GM21360 (cell line): Measurements from ENCODE around the gene RNF111.
A peak's percentile ranks its signal among the peaks of the same experiment; 100 is the strongest.
"Not testable (repeated sequence)": the region's sequence is repeated elsewhere in the genome, so short reads cannot be mapped to it uniquely, and the experiment has no call there.

Experiments
- ATAC-seq: cut with Tn5 transposase; IDR thresholded peaks from one replicate; pipeline ENCODE4 v1.9.1; 2021; ENCODE audit warnings: mild to moderate bottlenecking, moderate library complexity; ENCODE audit not compliant: unreplicated experiment

RNF111 gene

DNA sequence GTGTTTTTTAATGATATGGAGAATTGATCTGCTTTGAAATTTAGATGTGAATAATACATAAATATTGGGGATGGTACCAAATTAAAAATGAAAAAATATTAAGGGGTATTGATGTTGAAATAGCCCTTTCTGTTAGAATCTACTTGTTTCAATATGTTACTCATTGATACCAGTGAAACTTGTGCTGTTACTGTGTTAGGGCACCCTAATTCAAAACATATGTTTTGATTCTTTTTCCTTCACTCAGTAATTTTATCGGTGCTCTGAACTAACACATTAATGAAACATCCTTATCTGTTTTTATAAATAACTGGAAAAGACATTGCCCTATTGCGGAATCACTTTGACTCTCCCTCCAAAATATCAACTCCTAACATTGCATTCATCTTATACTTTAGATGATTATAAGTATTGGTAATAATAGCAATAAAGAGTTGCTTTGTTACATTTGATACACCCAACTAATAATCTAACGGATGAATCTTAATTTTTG is 65.5 kb downstream of the RNF111 start:
- no peak for ATAC-seq

DNA sequence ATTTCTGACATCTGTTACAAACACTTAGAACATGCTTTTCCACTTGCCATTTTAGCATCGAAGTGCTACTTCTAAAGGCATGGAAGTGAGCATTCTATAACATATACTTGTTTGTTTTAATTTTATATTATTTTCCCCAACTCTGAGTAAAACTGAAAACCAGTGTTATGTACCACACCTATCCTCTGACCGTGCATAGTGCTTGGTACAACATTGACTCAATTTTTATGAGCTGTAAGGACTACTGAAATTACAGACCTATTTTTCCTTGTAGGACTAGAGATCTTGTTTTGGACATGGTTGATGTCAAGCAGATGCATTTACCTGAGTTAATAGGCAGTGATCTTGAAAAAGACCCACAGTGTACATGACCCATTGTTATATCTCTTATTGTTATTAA is 66.0 kb downstream of the RNF111 start:
- ATAC-seq = no peak

DNA sequence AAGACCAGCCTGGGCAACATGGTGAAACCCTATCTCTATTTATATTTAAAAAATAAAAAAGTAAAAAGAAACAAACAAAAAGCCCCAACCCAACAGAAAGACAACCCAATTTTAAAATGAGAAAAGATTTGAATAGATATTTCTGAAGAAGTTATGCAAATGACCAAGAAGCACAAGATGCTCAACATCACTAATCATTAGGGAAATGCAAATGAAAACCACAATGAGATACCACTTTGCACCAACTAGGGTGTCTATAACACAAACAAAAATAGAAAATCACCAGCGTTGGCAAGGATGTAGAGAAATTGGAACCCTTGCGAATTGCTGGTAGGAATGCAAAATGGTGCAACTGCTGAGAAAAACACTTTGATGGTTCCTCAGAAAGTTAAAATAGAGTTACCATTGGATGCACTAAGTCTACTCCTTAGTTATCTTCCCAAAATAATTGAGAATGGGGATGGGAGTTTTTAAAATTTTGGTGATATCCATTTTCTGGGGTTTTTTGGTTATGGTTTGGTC is 71.7 kb downstream of the RNF111 start:
- ATAC-seq = no peak

DNA sequence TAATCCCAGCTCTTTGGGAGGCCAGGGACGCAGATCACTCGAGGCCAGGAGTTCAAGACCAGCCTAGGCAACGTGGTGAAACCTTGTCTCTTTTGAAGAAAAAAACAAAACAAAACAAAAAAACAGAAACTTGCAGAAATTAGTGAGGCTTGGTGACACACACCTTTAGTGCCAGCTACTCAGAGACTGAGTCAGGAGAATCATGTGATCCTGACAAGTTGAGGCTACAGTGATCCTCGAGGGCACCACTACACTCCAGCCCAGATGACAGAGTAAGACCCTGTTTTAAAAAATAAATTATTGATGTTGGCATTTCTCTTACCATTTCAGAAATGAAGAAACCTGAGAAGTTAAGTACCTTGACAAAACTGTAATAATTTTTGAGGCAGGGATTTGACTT is 72.9 kb downstream of the RNF111 start:
- no peak for ATAC-seq

DNA sequence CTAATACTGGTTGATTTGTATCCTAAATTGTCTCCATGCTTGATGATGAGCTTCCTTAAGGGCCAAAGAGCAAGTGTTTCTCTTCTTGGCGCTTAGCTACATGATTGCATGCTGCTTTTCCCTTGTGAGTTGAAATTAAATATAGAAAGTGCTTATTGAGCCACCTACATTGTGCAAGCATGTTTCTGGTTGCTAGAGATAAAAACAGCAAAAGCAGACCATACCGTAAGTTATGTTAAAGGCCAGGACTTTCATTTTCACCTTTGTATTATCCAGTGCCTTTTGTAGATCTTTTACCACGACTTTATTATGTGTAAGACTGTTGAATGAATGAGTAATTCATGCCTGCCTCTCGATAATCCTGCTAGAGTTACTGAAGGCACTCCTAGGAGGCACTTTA is 75.6 kb downstream of the RNF111 start:
- no peak for ATAC-seq

DNA sequence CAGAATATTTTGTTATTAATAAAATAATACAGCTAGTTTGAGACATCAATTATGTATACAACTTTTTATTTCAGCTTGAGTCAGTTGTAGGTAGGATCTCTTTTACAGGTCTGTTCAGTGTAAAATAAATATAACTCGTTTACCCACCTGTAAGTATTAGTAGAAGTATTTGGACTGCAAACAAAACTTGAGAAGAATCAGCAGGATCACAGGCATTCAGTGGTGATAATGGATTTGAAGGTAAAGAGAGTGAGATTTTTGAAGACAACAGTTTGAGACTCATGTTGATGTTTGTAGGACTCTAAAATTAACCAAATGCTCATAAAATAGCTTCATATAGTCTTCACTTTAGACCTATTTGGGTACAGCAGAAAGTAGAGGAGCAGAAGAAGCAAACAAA is 82.0 kb downstream of the RNF111 start:
- ATAC-seq = no peak

DNA sequence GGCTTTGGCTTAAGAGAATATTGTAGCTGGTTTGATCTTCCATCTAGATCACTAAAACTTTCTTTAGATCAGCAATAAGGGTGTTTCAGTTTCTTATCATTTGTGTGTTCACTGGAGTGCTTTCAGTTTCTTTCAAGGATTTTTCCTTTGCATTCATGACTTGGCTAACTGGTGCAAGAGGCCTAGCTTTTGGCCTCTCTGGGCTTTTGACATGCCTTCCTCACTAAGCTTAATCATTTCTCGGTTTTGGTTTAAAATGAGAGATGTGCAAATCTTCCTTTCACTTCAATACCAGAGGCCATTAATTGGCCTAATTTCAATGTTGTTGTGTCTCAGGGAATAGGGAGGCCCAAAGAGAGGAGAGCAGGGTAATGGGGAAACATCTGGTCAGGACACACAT is 87.1 kb downstream of the RNF111 start:
- no peak for ATAC-seq

DNA sequence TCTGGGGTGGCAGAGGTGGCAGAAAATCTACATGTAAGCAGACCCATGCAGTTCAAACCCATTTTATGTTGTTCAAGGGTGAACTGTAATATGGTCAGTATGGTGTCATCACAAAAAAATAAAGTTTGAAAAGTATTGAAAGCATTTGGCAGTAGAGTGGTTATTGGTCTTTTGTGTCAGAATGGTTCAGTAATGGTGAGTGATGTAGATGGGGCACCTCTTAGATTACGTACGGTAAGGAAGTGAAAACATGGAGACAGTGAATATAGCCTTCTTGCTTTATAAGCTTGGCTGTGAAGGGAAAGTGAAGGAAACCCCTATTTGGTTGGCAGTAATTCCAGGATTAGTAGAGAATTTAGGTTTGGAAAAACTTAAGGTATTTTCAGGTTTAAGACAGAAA is 100.3 kb downstream of the RNF111 start:
- ATAC-seq = no peak

DNA sequence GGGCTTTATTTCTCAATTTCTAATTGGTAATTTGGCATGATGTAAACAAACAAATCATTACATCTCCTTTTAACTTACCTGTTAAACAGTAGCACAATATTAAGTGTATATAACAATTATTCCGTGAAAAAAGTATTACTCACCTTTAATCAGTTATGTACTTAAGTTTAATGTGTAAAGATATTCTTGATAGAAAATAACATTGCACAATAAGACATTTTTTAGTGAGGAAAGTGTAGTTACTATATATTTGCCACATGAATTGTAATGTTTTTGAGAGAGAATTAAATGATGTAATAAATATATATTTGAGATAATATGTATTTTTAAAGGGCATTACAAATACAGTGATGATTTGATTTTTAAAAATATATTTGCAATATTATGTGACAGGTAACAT is 106.6 kb downstream of the RNF111 start:
- no peak for ATAC-seq

DNA sequence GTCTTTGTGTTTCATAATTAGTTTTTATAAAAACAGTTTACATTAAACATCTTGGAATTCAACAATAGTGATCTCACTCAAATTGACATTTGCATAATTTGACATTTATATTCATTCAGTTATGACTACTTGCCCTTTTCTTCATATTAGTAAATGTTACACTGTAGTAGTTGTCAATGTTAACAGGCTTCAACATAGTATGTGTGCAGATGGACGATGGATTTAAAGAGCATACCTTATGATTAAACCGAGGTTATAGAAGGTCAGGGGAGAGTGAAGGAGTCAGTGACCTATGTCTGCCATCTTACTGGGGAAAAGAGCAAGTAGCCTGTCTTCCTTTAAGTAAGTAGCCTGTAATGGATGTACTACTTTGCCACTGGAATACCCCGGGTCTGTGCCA is 109.0 kb downstream of the RNF111 start:
- no peak for ATAC-seq

DNA sequence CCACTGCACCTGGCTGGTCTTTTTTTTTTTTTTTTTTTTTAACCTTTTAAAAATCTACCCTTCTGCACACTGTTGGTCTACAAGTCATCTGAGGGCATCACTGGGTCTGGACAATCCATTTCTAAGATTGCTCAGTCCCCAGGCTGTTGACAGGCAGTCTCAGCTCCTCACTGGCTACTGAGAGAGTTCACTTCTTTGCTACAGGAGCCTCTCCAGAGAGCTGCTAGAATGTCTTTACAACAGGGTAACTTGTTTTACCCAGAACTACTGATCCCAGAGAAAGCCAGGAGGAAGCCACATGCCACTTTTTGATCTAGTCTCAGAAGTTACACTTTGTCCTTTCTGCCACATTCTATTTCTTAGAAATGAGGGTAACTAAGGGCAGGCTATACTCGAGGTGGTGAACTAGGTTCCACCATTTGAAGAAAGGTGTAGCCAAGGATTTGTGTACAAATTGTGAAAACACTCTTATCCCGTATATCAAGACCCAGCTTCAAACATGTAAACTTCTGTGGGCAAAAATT is 111.8 kb downstream of the RNF111 start:
- ATAC-seq = no peak

DNA sequence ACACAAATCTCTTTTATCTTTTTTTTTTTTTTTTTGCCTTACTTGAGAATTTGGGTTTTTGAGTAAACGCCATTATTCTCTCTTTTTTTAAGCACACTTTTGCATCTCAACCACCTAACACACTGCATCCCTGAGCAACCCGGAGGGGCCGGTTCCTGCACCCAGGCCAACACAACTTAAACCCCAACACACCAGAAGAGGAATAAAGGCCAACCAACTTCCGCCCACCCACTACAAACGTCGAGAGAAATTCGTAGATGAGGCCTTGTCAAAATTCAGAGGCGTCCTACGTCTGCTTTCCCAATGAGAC is 117.1 kb downstream of the RNF111 start:
- ATAC-seq = no peak

DNA sequence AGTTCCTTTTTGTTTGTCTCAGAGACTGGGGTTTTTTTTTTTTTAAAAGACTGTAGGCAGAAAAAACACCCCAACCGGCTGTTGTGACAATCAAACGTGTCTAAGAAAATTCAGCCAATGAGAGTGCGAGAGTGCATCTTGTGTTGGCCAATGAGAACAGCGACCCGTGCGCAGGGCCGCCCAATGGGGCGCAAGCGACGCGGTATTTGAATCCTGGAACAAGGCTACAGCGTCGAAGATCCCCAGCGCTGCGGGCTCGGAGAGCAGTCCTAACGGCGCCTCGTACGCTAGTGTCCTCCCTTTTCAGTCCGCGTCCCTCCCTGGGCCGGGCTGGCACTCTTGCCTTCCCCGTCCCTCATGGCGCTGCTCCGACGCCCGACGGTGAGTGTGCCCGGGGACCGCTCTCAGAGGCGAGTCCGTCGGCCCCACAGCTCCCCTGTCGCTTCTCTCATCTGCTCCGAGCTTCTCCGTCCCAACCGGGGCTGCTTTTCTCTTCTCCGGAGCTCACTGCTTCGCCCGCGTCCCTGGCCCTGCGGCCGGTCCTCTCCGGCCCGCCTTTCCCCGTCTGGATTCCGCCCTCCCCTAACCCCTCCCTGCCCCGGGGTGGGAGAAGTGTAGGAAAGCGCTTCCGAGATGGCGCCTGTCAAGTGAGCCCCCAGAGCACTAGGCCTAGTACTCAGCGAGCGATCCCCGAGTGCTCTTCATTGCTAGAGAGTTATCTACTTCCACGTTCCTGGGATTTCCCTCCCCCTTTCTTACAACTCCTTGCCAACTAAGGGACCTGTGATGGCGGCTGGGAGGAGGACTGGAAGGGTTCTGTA is 117.7 kb downstream of the RNF111 start, which contains the start of gene CCNB2:
TSS of gene CCNB2 (plus strand) at position 235 of the 821 bp plus-strand sequence. CDS start at position 358, 123 bp downstream.
- peak; percentile 92 for ATAC-seq

DNA sequence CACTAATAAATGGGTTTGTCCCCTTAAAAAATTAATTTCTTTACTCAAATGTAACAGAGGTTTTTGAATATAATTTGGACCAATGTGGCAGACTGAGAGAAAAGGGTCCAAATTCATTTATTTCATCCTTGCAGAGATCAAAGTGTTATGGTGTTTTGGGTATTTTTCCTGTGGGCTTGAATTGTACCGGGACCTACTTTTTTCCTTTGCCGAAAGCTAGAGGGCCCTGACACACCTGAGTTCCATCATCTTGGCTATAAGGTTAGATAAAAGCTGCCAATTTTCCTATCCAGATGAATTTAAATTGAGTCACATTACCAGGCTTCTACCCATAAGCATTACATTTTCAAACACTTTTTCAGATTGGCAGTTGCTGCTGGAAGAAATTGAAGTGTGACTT is 118.4 kb downstream of the RNF111 start:
- no peak for ATAC-seq

DNA sequence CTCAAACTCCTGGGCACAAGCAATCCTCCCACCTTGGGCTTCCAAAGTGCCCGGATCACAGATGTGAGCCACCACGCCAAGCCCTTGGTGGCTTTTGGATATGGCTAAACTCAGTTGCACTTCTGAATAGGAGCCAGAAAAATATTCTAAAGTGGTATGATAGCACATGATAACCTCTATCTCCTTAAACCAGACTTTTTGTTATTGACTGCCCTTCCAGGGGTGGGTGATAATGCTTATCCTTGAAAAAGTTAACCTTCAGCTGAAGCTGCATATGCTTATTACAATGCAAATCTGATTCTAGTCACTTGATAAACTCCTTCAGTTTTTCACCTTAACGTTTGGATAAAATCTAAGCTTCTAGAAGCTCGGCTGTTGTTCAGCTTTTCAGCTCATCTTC is 123.8 kb downstream of the RNF111 start:
- ATAC-seq = no peak

DNA sequence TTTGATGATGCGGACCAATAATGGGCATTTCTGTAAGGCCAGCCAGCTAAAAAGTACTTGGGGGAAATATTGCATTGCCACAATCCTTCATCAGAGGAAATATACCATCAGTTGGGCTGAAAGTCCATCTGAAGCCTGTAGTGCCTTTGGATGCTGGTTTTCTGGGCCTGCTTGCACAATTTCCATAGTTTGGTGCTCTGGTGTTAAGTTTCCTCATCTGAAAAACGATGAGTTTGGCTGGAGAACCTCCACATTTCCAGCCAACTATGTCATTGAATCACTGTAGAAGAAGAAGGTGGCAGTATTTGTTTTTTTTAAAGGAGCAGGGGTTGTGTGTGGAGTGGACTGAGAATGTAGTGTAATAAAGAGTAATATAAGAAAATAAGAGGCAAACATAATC is 127.6 kb downstream of the RNF111 start:
- ATAC-seq = no peak

DNA sequence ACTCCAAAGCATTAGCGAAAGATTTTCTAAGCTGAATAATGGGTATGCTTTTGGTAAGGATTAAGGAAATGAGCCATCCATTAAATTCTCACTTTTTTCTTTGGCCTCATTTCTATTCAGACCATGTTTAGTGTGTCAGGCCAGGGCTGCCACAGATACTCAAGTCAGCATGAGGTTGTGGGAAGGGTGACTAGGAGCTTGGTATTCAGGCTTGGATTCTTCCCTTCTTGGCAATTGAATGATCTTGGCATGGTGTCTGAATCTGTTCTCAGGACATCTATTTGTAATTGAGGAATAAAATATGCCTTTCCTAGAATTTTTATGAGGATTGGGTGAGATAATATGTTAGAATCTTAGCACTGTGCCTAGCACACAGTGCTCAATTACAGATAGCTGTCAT is 128.7 kb downstream of the RNF111 start:
- no peak for ATAC-seq

DNA sequence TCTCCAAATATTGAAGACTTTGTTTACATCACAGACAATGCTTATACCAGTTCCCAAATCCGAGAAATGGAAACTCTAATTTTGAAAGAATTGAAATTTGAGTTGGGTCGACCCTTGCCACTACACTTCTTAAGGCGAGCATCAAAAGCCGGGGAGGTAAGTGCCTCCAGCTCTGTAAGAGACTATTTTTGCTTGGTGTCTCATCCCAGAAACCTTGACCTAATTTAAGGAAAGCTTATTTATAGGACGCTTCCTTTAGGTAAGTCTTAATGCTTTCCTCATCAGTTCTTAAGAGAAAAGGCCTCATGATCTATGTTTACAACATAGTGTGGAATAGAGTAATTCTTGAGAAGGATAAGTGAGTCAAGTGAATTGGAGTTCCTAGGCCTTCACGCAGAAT is 129.3 kb downstream of the RNF111 start:
- ATAC-seq = no peak

DNA sequence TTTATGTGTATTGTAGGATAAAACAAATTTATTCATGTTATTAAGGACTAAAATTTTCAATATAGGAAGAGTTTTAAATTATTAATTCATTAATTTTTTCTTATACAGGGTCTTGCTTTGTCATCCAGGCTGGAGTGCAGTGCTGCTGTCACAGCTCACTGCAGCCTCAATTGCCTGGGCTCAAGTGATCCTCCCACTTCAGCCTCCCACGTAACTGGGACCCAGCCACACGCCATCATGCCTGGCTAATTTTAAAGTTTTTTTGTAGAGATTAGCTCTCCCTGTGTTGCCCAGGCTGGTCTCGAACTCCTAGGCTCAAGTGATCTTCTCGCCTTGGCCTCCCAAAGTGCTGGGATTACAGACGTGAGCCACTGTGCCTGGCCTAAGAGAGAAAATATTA is 132.2 kb downstream of the RNF111 start:
- ATAC-seq = no peak

DNA sequence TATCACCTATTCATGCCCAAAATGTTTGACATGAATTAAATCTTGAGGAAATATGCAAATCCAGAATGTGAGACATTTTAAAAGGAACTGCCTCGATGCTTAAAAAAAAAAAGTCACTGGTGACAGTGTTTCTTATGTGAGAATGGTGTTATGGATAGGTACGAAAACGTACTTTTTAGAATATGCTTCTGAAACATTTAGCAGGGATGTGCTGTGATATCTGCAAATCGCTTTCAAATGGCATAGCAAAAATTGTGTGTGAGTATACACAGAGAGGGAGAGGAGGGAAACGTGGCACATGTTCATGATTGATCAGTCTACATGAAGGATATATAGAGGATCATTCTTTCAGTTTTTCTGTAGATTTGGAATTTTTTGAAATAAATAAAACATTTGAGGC is 133.5 kb downstream of the RNF111 start:
- no peak for ATAC-seq

DNA sequence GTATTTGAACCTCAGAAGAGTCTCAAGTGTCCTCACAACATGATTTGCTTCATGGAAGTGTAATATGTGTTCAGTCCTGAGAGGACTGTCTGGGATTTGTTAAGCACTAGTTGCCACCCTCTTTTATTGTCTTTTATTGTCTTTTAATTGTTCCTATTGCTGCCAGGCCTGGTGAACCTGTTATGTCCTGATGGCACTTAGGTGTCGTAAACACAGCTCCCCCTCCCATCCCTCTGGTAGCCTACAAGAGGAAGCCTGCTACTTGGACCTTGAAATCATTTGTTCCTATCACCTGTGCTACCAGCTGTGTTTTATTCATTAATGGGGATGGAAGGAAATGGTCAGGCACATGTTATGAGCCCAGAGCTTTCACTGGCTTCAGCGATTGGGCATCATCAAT is 136.8 kb downstream of the RNF111 start:
- no peak for ATAC-seq

DNA sequence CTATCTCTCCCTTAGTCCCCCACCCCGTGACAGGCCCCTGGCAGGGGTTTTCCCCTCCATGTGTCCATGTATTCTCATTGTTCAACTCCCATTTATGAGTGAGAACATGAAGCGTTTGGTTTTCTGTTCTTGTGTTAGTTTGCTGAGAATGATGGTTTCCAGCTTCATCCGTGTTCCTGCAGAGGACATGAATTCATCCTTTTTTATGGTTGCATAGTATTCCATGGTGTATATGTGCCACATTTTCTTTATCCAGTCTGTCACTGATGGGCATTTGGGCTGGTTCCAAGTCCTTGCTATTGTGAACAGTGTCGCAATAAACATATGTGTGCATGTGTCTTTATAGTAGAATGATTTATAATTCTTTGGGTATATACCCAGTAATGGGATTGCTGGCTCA is 138.2 kb downstream of the RNF111 start:
- ATAC-seq = not testable (repeated sequence)

DNA sequence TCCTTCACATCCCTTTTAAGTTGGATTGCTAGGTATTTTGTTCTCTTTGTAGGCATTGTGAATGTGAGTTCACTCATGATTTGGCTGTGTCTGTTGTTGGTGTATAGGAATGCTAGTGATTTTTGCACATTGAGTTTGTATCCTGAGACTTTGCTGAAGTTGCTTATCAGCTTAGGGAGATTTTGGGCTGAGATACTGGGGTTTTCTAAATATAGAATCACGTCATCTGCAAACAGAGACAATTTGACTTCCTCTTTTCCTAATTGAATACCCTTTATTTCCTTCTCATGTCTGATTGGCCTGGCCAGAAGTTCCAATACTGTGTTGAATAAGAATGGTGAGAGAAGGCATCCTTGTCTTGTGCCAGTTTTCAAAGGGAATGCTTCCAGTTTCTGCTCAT is 139.8 kb downstream of the RNF111 start:
- not testable (repeated sequence) for ATAC-seq
